ENCODE measurements around the gene MYCBP2.
"Not testable (repeated sequence)": the region's sequence is repeated elsewhere in the genome, so short reads cannot be mapped to it uniquely, and the experiment has no call there.

Gene MYCBP2

GRCh38 chr13:77198995-77199394, 127.9 kb downstream of the MYCBP2 start:
- not testable (repeated sequence) for DNase-seq

GRCh38 chr13:77196052-77196618, 130.8 kb downstream of the MYCBP2 start:
- DNase-seq: no peak

- DNase-seq: no peak
Measured at GRCh38 chr13:77190349-77190958, 136.4 kb downstream of the MYCBP2 start.

- DNase-seq: no peak
Measured at GRCh38 chr13:77185721-77186120, 141.2 kb downstream of the MYCBP2 start.

GRCh38 chr13:77184455-77184854, 142.4 kb downstream of the MYCBP2 start:
- peak; percentile 78 for DNase-seq

GRCh38 chr13:77180011-77180410, 146.9 kb downstream of the MYCBP2 start:
- no peak for DNase-seq

- DNase-seq: no peak
Measured at GRCh38 chr13:77177646-77178045, 149.2 kb downstream of the MYCBP2 start.

- no peak for DNase-seq
Measured at GRCh38 chr13:77176350-77176749, 150.5 kb downstream of the MYCBP2 start.

- DNase-seq: no peak
Measured at GRCh38 chr13:77172650-77173049, 154.2 kb downstream of the MYCBP2 start.

GRCh38 chr13:77171451-77171850, 155.4 kb downstream of the MYCBP2 start:
- no peak for DNase-seq

- DNase-seq: no peak
Measured at GRCh38 chr13:77168237-77168636, 158.7 kb downstream of the MYCBP2 start.

- DNase-seq: no peak
Measured at GRCh38 chr13:77150651-77151050, 176.2 kb downstream of the MYCBP2 start.

GRCh38 chr13:77143431-77143830, 183.5 kb downstream of the MYCBP2 start:
- DNase-seq: no peak

GRCh38 chr13:77139306-77139705, 187.6 kb downstream of the MYCBP2 start:
- no peak for DNase-seq

- no peak for DNase-seq
Measured at GRCh38 chr13:77138813-77139212, 188.1 kb downstream of the MYCBP2 start.

- no peak for DNase-seq
Measured at GRCh38 chr13:77136902-77137420, 189.9 kb downstream of the MYCBP2 start.

- no peak for DNase-seq
Measured at GRCh38 chr13:77124423-77124822, 202.5 kb downstream of the MYCBP2 start.

GRCh38 chr13:77118134-77118533, 208.8 kb downstream of the MYCBP2 start:
- DNase-seq: no peak

- DNase-seq: no peak
Measured at GRCh38 chr13:77114271-77114670, 212.6 kb downstream of the MYCBP2 start.

- no peak for DNase-seq
Measured at GRCh38 chr13:77113496-77113895, 213.4 kb downstream of the MYCBP2 start.

- DNase-seq: no peak
Measured at GRCh38 chr13:77105051-77105450, 221.8 kb downstream of the MYCBP2 start.

- no peak for DNase-seq
Measured at GRCh38 chr13:77099415-77099814, 227.5 kb downstream of the MYCBP2 start.

GRCh38 chr13:77095288-77095687, 231.6 kb downstream of the MYCBP2 start:
- DNase-seq: no peak

GRCh38 chr13:77094773-77095172, 232.1 kb downstream of the MYCBP2 start:
- no peak for DNase-seq

- DNase-seq: no peak
Measured at GRCh38 chr13:77093735-77094134, 233.2 kb downstream of the MYCBP2 start.
